Adipocyte (in vitro differentiated cells): ENCODE measurements around the gene CERT1.
"Not testable (repeated sequence)": the region's sequence is repeated elsewhere in the genome, so short reads cannot be mapped to it uniquely, and the experiment has no call there.

ENCODE experiments used
- DNase-seq: peaks from one replicate; pipeline ENCODE4 v3.0.0-alpha.2; 2015; ENCODE audit warnings: low read depth
- H3K27me3 ChIP-seq: replicated peaks from 2 replicates; pipeline ENCODE4 v1.7.0; 2013; ENCODE audit warnings: mild to moderate bottlenecking, low read length, moderate library complexity; ENCODE audit not compliant: control insufficient read depth, insufficient read depth
- H3K36me3 ChIP-seq: 2 replicates; pipeline ENCODE4 v1.7.0; 2013; ENCODE audit warnings: low read length, mild to moderate bottlenecking, moderate library complexity; ENCODE audit not compliant: control insufficient read depth, insufficient read depth, severe bottlenecking
- H3K4me1 ChIP-seq: 2 replicates; pipeline ENCODE4 v1.7.0; 2013; ENCODE audit warnings: mild to moderate bottlenecking, low read length, moderate library complexity; ENCODE audit not compliant: control insufficient read depth, insufficient read depth
- H3K4me3 ChIP-seq: 2 replicates; pipeline ENCODE4 v1.7.0; 2013; ENCODE audit warnings: mild to moderate bottlenecking, low read length, moderate library complexity
- H3K9ac ChIP-seq: 2 replicates; pipeline ENCODE4 v1.7.0; 2013; ENCODE audit warnings: mild to moderate bottlenecking, low read length, moderate library complexity
- H3K9me3 ChIP-seq: 2 replicates; pipeline ENCODE4 v1.7.0; 2013; ENCODE audit warnings: mild to moderate bottlenecking, low read length, moderate library complexity; ENCODE audit not compliant: control insufficient read depth

The CERT1 gene

GRCh38 chr5:75507841-75508240 lies 3.6 kb downstream of the CERT1 start:
- H3K9ac ChIP-seq = no peak overlapping the region
- H3K4me1 ChIP-seq = peaks cover 33% of the 10 kb centered on the region
- no peaks in the 10 kb centered on the region for H3K9me3 ChIP-seq
- no peak for DNase-seq
- H3K27me3 ChIP-seq = no peaks in the 10 kb centered on the region
- H3K36me3 ChIP-seq = peaks cover 10% of the 10 kb centered on the region
- H3K4me3 ChIP-seq = peak overlapping the region; percentile 96

GRCh38 chr5:75505112-75505511 lies 6.3 kb downstream of the CERT1 start:
- Histone ChIP-seq H3K36me3 (peaks cover 10% of the 10 kb centered on the region), H3K4me1 (peaks cover 30% of the 10 kb centered on the region)
- not testable (repeated sequence) for H3K4me3 ChIP-seq, H3K9ac ChIP-seq, DNase-seq, H3K9me3 ChIP-seq, H3K27me3 ChIP-seq

GRCh38 chr5:75498875-75499274 lies 12.6 kb downstream of the CERT1 start:
- H3K9ac ChIP-seq, H3K9me3 ChIP-seq, DNase-seq, H3K4me3 ChIP-seq, H3K4me1 ChIP-seq, H3K27me3 ChIP-seq: not testable (repeated sequence)
- H3K36me3 ChIP-seq = peaks cover 35% of the 10 kb centered on the region

GRCh38 chr5:75498208-75498777 lies 13.1 kb downstream of the CERT1 start:
- no peak overlapping the region for H3K9ac ChIP-seq
- H3K4me1 ChIP-seq = no peaks in the 10 kb centered on the region
- H3K9me3 ChIP-seq = no peaks in the 10 kb centered on the region
- peaks cover 34% of the 10 kb centered on the region for H3K36me3 ChIP-seq
- no peaks in the 10 kb centered on the region for H3K27me3 ChIP-seq
- no peak overlapping the region for H3K4me3 ChIP-seq
- DNase-seq = no peak

- H3K4me3 ChIP-seq = no peak overlapping the region
- peaks cover 45% of the 10 kb centered on the region for H3K36me3 ChIP-seq
- no peaks in the 10 kb centered on the region for H3K4me1 ChIP-seq
- H3K9ac ChIP-seq = no peak overlapping the region
- no peak for DNase-seq
- H3K9me3 ChIP-seq = no peaks in the 10 kb centered on the region
- H3K27me3 ChIP-seq = no peaks in the 10 kb centered on the region
Observed at GRCh38 chr5:75496026-75496425, 15.4 kb downstream of the CERT1 start.

- Histone ChIP-seq H3K9ac (no peak overlapping the region), H3K4me3 (no peak overlapping the region), H3K27me3 (no peaks in the 10 kb centered on the region), H3K36me3 (peaks cover 32% of the 10 kb centered on the region), H3K9me3 (no peaks in the 10 kb centered on the region), H3K4me1 (no peaks in the 10 kb centered on the region)
- no peak for DNase-seq
Observed at GRCh38 chr5:75491621-75492020, 19.8 kb downstream of the CERT1 start.

- DNase-seq, H3K4me3 ChIP-seq, H3K9me3 ChIP-seq, H3K27me3 ChIP-seq, H3K9ac ChIP-seq, H3K4me1 ChIP-seq: not testable (repeated sequence)
- H3K36me3 ChIP-seq = peaks cover 26% of the 10 kb centered on the region
Observed at GRCh38 chr5:75489847-75490246, 21.6 kb downstream of the CERT1 start.

GRCh38 chr5:75484605-75485004 lies 26.8 kb downstream of the CERT1 start:
- DNase-seq = no peak
- H3K4me1 ChIP-seq = peaks cover 5% of the 10 kb centered on the region
- peaks cover under 1% of the 10 kb centered on the region for H3K36me3 ChIP-seq
- no peaks in the 10 kb centered on the region for H3K27me3 ChIP-seq
- H3K4me3 ChIP-seq = no peak overlapping the region
- peaks cover 5% of the 10 kb centered on the region for H3K9me3 ChIP-seq
- H3K9ac ChIP-seq = no peak overlapping the region

GRCh38 chr5:75482482-75482881 lies 28.9 kb downstream of the CERT1 start:
- Histone ChIP-seq H3K4me3 (no peak overlapping the region), H3K9me3 (peaks cover 5% of the 10 kb centered on the region), H3K36me3 (no peaks in the 10 kb centered on the region), H3K27me3 (no peaks in the 10 kb centered on the region), H3K9ac (no peak overlapping the region), H3K4me1 (peaks cover 5% of the 10 kb centered on the region)
- DNase-seq = no peak

GRCh38 chr5:75481024-75481423 lies 30.4 kb downstream of the CERT1 start:
- H3K9ac ChIP-seq = no peak overlapping the region

GRCh38 chr5:75475364-75475763 lies 36.1 kb downstream of the CERT1 start:
- H3K9me3 ChIP-seq = peaks cover 1% of the 10 kb centered on the region
- H3K4me3 ChIP-seq = no peak overlapping the region
- H3K9ac ChIP-seq = no peak overlapping the region
- no peaks in the 10 kb centered on the region for H3K27me3 ChIP-seq
- H3K4me1 ChIP-seq = no peaks in the 10 kb centered on the region
- DNase-seq = no peak
- no peaks in the 10 kb centered on the region for H3K36me3 ChIP-seq

More at GRCh38 chr5:75481024-75481423, 30.4 kb downstream of the CERT1 start:
- peaks cover 5% of the 10 kb centered on the region for H3K4me1 ChIP-seq
- DNase-seq = no peak
- H3K36me3 ChIP-seq = no peaks in the 10 kb centered on the region
- no peaks in the 10 kb centered on the region for H3K27me3 ChIP-seq
- H3K4me3 ChIP-seq = no peak overlapping the region
- H3K9me3 ChIP-seq = peaks cover 5% of the 10 kb centered on the region

- Histone ChIP-seq H3K4me1 (no peaks in the 10 kb centered on the region), H3K9ac (no peak overlapping the region), H3K4me3 (no peak overlapping the region), H3K9me3 (peaks cover 20% of the 10 kb centered on the region), H3K36me3 (no peaks in the 10 kb centered on the region), H3K27me3 (no peaks in the 10 kb centered on the region)
- no peak for DNase-seq
Observed at GRCh38 chr5:75473463-75473862, 38.0 kb downstream of the CERT1 start.
